Central memory CD8-positive, alpha-beta T cell (primary cell): Measurements from ENCODE around the gene PTGIS.
"Not testable (repeated sequence)": the region's sequence is repeated elsewhere in the genome, so short reads cannot be mapped to it uniquely, and the experiment has no call there.

Experiments used
- ATAC-seq: fragments of 150-1000 bp; cut with Tn5 transposase; replicated peaks from 2 replicates; pipeline ENCODE4 v1.10.0; 2022; ENCODE audit warnings: mild to moderate bottlenecking, moderate FRiP score, moderate number of reproducible peaks; ENCODE audit not compliant: poor library complexity, severe bottlenecking; ENCODE audit errors: extremely low read depth
- DNase-seq, 2 donors: peaks; one replicate each; pipeline ENCODE4 v3.0.0; 2021; ENCODE audit warnings: low spot score in 2 of 2
- H3K27ac Mint-ChIP-seq: one replicate; pipeline ENCODE4 v1.8.0; 2022; ENCODE audit warnings: low read depth, mild to moderate bottlenecking, moderate library complexity, mixed read lengths
- H3K27me3 Mint-ChIP-seq: one replicate; pipeline ENCODE4 v1.8.0; 2022; ENCODE audit warnings: mixed read lengths
- H3K36me3 Mint-ChIP-seq: one replicate; pipeline ENCODE4 v1.8.0; 2022; ENCODE audit warnings: mild to moderate bottlenecking, moderate library complexity, mixed read lengths; ENCODE audit not compliant: insufficient read depth
- H3K4me1 Mint-ChIP-seq: one replicate; pipeline ENCODE4 v1.8.0; 2022; ENCODE audit warnings: mixed read lengths
- H3K4me3 Mint-ChIP-seq: one replicate; pipeline ENCODE4 v1.8.0; 2022; ENCODE audit warnings: mild to moderate bottlenecking, moderate library complexity, mixed read lengths
- H3K9me3 Mint-ChIP-seq: one replicate; pipeline ENCODE4 v1.8.0; 2022; ENCODE audit warnings: mixed read lengths

PTGIS gene

DNA sequence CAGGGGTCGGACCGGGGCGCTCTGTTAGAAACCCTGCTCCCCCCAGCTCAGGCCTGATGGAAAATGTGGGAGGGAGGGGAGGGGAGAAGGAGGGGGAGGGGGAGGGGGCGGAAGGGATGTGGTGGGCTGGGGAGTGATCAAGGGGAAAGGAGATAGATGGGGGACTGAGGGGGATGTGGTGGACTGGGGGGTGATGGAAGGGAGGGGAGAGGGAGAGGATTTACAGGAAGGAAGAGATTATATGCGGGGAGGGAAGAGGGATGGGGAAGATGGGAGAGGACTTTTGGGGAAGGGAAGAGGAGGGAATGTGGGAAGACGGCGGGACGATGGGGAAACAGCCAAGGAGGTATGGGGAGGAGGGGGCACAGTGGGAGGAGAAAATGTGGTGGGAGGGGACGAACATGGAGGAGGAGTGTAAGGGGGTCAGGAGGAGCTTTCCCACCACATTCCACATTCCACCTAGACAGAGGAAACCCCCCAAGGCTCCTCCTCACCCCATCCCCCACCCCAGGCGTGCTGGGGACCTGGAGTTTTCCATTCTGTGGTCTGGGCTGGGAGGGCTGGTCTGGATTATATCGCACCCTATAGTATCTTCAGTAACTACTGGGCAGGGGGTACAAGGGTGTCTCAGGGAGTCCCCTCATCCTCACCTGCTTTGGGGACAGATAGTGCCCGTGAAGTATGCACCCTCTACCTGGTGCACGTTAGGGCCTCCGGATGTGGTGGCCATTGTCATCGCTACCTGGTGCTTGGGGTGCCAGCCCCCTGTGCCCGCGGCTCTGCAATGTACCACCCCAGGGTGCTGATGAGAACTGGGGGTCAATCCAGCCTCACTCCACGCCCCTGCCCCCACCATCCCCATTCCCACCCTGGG, 578 bp upstream of the PTGIS start:
- DNase-seq = no peak
- H3K27me3 Mint-ChIP-seq = peaks cover 66% of the 10 kb centered on the region
- peak overlapping the region; percentile 61 for H3K4me3 Mint-ChIP-seq
- H3K4me1 Mint-ChIP-seq = peaks cover 15% of the 10 kb centered on the region
- no peak for ATAC-seq
- H3K36me3 Mint-ChIP-seq = peaks cover 2% of the 10 kb centered on the region
- H3K27ac Mint-ChIP-seq = no peak overlapping the region
- no peaks in the 10 kb centered on the region for H3K9me3 Mint-ChIP-seq

DNA sequence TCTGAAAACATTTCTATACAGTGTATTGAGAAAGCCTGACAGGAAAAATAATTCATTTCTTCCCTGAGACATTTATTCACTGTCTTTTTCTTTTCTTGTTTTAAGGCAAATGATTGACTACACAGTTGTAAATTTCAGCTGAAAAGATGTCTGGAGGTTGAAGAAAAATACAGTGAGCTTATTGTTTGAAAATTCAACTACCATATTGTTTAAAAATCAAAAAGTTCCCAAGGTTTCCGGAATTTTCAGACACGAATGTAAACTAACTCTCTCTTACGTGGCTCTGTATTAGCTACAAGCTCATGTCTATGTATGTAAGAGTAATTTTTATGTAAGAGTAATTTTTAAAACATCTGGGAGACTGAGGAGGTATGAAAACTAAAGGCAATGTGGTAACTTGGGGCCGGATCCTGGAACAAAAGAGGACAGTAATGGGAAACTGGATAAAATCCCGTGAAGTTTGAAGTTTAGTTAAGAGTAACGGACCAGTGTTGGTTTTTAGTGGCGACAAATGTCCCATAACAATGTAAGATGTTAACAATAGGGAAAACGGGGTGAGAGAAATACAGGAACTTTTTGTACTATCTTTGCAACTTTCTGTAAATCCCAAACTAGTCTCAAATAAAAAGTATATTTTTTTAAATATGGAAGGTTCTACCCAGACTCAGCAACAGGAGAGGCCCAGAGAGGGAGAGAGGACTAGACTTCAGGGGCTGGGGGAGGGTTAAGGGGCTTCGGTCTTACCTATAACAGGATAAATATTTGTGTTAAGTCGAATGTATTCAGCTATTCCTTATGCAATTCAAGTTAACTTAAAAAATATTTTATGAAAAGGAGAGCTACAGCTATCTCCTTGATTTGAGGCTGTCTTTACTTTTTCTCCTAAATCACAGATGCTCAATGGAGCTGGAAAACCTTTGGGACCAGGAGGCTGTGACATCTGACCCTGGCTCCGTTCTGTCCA, 1.3 kb downstream of the PTGIS start:
- no peaks in the 10 kb centered on the region for H3K9me3 Mint-ChIP-seq
- H3K4me1 Mint-ChIP-seq = peaks cover 13% of the 10 kb centered on the region
- no peak overlapping the region for H3K27ac Mint-ChIP-seq
- ATAC-seq = no peak
- H3K27me3 Mint-ChIP-seq = peaks cover 64% of the 10 kb centered on the region
- no peak overlapping the region for H3K4me3 Mint-ChIP-seq
- peaks cover 2% of the 10 kb centered on the region for H3K36me3 Mint-ChIP-seq
- no peak for DNase-seq

DNA sequence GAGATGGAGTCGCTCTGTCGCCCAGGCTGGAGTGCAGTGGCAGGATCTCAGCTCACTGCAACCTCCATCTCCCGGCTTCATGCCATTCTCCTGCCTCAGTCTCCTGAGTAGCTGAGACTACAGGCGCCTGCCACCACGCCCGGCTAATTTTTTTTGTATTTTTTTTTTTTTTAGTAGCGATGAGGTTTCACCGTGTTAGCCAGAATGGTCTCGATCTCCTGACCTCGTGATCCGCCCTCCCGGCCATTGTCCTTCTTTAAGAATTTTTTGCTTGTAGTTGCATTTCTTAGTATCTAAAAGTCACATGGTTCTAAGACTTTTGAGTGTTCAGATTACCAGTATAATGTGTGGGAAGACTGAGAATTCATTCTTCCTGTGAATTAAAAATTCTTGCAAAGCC, 2.9 kb downstream of the PTGIS start:
- H3K36me3 Mint-ChIP-seq, H3K9me3 Mint-ChIP-seq, ATAC-seq, H3K27ac Mint-ChIP-seq, DNase-seq, H3K4me3 Mint-ChIP-seq: not testable (repeated sequence)
- peaks cover 64% of the 10 kb centered on the region for H3K27me3 Mint-ChIP-seq
- peaks cover 13% of the 10 kb centered on the region for H3K4me1 Mint-ChIP-seq

DNA sequence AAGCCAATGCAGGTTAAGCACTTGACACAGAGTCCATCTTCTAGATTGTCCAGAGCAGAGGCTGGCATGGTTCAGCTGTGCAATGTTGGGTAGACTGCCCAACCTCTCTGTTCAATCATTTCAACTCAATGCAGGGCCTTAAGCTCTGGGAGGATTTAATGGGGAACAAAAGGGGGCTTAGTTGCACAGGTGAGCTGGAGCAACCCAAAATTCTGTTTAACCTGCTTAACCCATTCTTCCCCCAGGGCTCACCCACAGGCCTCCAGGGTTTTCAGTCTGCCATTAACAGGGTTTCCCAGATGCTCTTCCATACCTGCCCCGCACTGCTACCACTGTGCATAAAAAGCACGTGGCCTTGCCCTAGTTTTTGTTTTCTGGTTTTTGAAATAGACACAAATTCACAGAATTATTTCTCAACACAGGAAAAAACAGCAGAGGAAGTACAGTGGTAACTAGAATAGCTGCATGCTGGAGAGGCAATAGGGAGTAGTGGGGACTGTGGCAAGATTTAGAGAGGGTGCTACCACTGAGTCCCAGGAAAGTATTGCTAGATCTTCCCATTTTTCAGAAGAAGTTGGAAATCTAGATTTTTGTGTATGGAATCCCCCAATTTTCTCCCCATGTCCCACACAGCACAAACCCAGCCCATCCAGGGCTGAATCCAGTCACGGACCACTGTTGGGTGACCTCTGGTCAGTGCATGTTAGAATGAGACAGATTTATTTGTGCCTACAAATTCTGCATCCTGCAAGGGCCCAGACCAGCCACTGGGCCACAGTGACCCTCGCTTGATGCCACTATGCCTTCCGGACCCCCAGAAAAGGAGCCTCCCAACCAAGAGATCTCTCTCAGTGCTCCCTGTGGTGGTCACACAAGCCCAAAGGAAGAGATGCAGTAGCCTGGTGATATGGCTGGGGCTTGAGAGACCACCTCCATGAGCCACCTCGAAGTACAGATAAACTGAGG, 4.6 kb downstream of the PTGIS start:
- no peaks in the 10 kb centered on the region for H3K36me3 Mint-ChIP-seq
- peaks cover 56% of the 10 kb centered on the region for H3K27me3 Mint-ChIP-seq
- H3K4me3 Mint-ChIP-seq = no peak overlapping the region
- H3K9me3 Mint-ChIP-seq = no peaks in the 10 kb centered on the region
- ATAC-seq = no peak
- no peak overlapping the region for H3K27ac Mint-ChIP-seq
- H3K4me1 Mint-ChIP-seq = peaks cover 6% of the 10 kb centered on the region
- DNase-seq = no peak

DNA sequence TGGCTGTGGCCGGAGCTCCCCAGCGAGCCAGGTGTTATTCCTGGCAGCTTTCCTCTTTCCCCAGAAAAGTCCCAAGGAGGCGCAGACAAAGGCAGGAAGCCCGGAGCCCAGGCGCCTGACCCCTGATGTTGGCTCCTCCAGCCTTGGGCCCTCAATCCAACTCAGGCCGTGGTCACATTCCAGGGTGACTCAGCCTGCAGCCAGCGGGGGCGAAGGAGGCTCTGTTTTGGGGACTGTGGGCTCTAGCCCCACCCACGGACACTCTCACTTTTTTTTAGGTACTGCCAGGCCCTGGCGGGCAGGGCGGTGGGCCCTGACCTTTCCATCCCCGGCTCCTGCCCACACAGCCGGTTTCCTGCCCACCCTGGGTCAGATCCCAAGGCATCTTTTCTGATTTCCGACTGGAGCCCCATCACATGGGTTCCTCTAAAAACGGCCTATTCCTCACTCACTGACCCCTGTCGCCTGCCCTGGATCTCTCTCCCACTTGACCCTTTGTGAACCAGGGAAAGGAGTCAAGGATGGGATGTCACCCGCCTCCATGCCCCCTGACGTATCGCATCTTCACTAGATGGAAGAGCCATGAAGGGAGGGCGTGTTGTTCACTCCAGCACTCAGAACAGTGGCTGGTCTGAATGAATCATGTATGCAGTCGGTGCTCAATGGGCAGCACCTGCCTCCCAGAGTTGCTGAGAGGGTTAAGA, 5.5 kb downstream of the PTGIS start:
- Mint-ChIP-seq H3K27me3 (peaks cover 52% of the 10 kb centered on the region), H3K9me3 (no peaks in the 10 kb centered on the region), H3K36me3 (no peaks in the 10 kb centered on the region), H3K4me1 (peaks cover 5% of the 10 kb centered on the region), H3K4me3 (no peak overlapping the region), H3K27ac (no peak overlapping the region)
- DNase-seq = no peak
- ATAC-seq = no peak

DNA sequence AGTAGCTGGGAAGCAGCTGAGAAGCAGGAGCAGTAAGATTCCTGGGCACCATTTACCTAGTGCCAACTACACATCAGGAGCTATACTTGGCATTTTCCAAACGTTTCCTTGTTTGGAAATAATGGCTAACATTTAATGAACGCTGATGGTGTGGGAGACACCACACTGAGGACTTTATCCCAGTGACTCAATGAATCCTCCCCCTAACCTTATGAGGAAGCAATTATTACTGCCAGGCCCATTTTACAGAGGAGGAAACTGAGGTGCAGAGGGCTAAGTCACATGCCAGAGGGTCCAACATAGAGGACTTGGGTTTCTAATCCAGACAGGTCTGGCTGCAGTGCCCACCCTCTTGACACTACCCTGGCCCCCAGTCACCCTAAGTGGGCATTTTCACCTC, 6.1 kb downstream of the PTGIS start:
- H3K27me3 Mint-ChIP-seq = peaks cover 53% of the 10 kb centered on the region
- peaks cover 5% of the 10 kb centered on the region for H3K4me1 Mint-ChIP-seq
- ATAC-seq (no peak), DNase-seq (no peak)
- no peaks in the 10 kb centered on the region for H3K36me3 Mint-ChIP-seq
- H3K27ac Mint-ChIP-seq = no peak overlapping the region
- H3K9me3 Mint-ChIP-seq = no peaks in the 10 kb centered on the region
- H3K4me3 Mint-ChIP-seq = no peak overlapping the region

DNA sequence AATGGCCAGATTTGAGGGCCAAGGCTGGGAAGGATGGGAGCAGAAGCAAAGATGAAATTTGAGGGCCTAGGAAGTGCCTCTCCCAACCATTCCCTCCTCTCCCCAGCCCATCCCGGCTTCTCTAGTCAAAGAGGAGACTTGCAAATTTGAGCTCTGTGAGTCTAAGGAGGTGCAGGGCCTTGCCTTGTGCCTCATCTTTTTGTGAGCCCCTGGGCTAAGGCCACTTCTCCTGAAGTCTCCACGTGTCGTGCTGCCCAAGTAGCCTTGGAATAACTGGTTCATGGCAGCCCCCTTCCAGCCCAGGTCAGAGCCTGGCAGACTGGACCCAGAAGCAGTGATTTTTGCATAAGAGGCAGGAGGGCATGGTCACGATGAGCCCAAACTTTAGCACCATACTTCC, 6.7 kb downstream of the PTGIS start:
- Mint-ChIP-seq H3K27ac (no peak overlapping the region), H3K27me3 (peaks cover 53% of the 10 kb centered on the region), H3K36me3 (no peaks in the 10 kb centered on the region), H3K4me3 (no peak overlapping the region), H3K4me1 (peaks cover 5% of the 10 kb centered on the region), H3K9me3 (no peaks in the 10 kb centered on the region)
- no peak for DNase-seq
- ATAC-seq = no peak

DNA sequence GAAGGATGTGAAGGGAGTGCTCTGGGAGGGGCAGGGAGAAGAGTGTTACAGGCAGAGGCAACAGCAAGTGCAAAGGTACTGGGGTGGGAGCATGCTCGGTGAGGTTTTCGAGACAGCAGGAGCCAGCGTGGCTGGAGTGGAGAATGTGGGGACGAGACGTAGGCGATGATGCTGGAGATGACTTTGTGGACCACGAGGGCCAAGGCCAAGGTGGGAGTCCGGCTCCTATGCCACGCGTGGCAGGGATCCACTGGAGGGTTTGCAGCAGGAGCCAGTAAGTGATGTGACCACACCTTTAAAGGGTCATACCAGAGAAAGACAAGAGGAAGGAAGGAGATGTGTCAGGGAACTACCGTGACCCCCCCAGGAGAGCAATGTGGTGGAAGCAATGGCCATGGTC, 7.3 kb downstream of the PTGIS start:
- no peak overlapping the region for H3K4me3 Mint-ChIP-seq
- DNase-seq = no peak
- H3K27ac Mint-ChIP-seq = no peak overlapping the region
- no peaks in the 10 kb centered on the region for H3K36me3 Mint-ChIP-seq
- H3K4me1 Mint-ChIP-seq = peaks cover 5% of the 10 kb centered on the region
- ATAC-seq = no peak
- no peaks in the 10 kb centered on the region for H3K9me3 Mint-ChIP-seq
- peaks cover 47% of the 10 kb centered on the region for H3K27me3 Mint-ChIP-seq

DNA sequence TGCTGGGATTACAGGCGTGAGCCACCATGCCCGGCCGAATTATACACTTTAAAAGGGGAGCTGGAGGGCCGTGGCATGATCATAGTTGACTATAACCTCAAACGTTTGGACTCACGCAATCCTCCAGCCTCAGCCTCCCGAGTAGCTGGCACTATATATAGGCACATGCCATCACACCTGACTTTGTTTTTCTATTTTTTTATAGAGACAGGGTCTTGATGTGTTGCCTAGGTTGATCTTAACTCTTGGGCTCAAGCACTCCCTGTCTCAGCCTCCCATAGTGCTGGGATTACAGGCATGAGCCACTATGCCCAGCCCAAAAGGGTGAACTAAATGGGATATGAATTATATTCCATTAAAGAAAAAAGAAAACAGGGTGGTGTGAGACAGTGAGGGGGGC, 7.8 kb downstream of the PTGIS start:
- Mint-ChIP-seq H3K27me3 (peaks cover 46% of the 10 kb centered on the region), H3K4me3 (no peak overlapping the region), H3K9me3 (no peaks in the 10 kb centered on the region), H3K27ac (no peak overlapping the region), H3K4me1 (peaks cover 5% of the 10 kb centered on the region), H3K36me3 (no peaks in the 10 kb centered on the region)
- no peak for ATAC-seq
- no peak for DNase-seq

DNA sequence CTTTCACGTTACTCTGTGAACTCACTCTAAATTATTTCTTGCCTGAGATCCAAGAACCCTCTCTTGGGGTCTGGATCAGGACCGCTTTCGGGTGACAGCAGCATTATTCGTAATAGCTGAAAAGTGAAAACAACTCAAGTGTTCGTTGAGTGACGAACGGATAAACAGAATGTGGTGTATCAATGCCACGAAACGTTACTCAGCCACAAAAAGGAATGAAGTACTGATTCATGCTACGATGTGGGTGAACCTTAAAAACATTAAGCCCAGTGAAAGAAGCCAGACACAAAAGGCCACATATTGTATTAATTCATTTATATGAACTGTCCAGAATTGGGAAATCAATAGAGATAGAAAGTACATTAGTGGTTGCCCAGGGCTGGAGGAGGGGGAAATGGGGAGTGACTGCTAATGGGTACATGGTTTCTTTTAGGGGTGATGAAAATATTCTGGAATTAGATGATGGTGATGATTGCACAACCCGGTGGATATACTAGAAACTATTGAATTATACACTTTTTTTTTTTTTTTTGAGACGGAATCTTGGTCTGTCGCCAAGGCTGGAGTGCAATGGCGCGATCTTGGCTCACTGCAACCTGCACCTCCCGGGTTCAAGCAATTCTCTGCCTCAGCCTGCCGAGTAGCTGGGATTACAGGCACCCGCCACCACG, 8.4 kb downstream of the PTGIS start:
- Mint-ChIP-seq H3K36me3 (no peaks in the 10 kb centered on the region), H3K27ac (no peak overlapping the region), H3K4me3 (no peak overlapping the region), H3K4me1 (peaks cover 5% of the 10 kb centered on the region), H3K9me3 (no peaks in the 10 kb centered on the region), H3K27me3 (peaks cover 46% of the 10 kb centered on the region)
- no peak for DNase-seq
- no peak for ATAC-seq

DNA sequence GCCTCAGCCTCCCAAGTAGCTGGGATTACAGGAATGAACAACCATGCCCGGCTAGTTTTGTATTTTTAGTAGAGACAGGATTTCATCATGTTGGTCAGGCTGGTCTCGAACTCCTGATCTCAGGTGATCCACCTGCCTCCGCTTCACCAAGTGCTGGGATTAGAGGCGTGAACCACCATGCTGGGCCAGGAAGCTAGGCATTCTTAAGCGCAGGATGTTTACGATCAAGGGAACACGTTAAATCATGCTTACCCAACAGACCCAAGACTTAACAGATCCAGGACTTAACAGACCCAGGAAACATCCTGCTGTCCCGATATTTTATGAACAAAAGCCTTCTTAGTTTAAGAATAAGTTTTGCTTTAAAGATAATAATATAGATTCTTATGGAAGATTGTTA, 9.1 kb downstream of the PTGIS start:
- peaks cover 46% of the 10 kb centered on the region for H3K27me3 Mint-ChIP-seq
- peaks cover 5% of the 10 kb centered on the region for H3K4me1 Mint-ChIP-seq
- H3K4me3 Mint-ChIP-seq = no peak overlapping the region
- no peaks in the 10 kb centered on the region for H3K9me3 Mint-ChIP-seq
- ATAC-seq (no peak), DNase-seq (no peak)
- no peaks in the 10 kb centered on the region for H3K36me3 Mint-ChIP-seq
- H3K27ac Mint-ChIP-seq = no peak overlapping the region
